GM15510 (cell line): ENCODE measurements around the gene KIAA1671.

Experiments
- POLR2A ChIP-seq: IDR thresholded peaks from 3 replicates; pipeline ENCODE4 v1.6.1; 2011; ENCODE audit warnings: borderline replicate concordance; ENCODE audit not compliant: insufficient read length; ENCODE audit errors: extremely low read depth

Gene KIAA1671

DNA sequence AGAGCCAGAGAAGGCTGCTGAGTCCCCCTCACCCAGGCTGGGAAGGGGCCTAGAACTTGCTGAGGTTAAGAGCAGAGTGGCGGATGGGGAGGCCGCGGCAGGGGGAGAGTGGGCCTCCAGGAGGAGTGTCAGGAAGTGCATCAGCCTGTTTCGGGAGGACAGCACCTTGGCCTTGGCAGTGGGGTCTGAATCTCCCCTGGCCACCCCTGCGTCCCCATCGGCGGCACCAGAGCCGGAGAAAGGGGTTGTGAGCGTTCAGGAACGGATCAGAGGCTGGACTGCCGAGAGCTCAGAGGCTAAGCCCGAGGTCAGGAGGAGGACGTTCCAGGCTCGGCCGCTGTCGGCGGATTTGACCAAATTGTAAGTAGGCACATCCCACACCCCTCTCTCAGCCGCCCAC is 76.7 kb downstream of the KIAA1671 start:
- TF ChIP-seq POLR2A: no peak

DNA sequence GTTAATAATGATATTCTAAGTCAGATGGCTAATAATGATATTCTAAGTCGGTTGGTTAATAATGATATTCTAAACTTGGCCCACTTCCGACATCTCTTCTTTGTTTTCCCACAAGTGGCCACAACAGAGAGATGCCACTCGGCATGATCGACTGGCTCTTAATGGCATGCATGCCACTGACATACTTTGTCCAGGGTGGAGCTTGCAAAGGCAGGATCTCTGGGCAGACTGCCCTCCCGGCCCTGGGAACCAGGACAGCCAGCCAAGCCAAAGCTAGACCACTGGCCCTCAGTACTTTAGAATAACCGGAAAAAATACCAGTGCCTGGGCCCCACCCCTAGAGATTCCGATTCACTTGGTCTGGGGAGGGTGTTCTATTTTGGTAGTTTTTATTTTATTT is 78.1 kb downstream of the KIAA1671 start:
- no peak for TF ChIP-seq POLR2A

DNA sequence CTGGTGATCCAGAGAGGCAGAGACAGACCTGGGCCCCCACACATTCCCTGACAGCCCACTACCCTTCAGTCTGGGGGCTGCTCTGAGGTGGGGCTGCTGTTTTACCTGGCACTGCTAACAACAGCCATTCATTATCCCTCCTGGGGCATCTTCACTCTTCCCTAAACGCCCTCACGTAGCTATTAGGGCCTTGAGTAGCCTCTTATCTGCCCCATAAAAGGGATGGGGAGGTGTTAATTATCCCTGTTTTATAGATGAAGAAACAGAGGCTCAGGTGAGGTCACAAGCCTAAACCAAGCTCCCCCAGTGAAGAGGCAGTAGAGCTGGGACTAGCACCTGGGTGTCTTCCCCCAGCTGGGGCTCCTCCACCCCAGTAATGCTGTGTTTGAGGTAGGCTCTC is 79.5 kb downstream of the KIAA1671 start:
- no peak for TF ChIP-seq POLR2A

DNA sequence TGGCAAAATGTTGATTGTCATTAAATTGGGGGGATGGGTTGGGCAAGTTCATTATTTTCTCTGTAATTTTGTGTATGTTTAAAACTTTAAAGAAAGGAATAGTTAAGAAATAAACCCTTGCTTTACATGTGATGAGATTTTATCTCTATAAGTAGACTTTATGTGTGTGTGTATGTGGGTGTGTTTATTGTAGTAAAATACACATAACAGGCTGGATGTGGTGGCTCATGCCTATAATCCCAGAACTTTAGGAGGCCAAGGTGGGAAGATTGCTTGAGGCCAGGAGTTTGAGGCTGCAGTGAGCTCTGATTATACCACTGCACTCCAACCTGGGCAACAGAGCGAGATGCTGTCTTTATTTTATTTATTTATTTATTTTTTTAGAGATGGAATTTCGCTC is 83.2 kb downstream of the KIAA1671 start:
- no peak for TF ChIP-seq POLR2A

DNA sequence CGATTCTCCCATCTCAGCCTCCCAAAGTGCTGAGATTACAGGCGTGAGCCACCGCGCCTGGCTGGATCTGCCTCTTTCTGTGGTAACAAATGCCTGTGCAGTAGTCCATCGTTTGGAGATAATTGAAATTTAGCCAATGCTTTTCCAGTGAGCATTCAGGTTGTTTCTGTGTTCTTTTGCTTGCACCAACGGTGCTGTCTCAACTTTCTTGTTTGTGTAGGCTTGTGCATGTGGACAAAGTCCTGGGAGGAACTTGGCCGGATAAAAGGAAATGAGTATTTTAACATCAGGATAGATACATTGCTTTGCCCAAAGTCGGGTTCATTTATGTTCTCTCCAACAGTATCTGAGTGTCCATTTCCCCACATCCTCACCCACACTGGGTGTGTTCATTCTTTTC is 85.7 kb downstream of the KIAA1671 start:
- TF ChIP-seq POLR2A: no peak

DNA sequence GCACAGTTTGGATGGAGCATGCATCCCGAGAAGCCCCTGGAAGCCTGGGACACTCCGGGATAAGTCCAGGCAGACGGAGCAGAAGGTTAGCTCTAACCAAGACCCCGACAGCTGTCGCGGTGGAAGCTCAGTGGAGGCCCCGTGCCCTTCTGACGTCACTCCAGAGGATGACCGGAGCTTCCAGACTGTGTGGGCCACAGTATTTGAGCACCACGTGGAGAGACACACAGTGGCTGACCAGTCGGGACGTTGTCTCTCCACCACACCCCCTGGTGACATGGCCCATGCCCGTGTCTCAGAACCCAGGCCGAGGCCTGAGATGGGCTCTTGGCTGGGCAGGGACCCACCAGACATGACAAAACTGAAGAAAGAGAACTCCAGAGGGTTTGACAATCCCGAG is 86.3 kb downstream of the KIAA1671 start:
- no peak for TF ChIP-seq POLR2A

DNA sequence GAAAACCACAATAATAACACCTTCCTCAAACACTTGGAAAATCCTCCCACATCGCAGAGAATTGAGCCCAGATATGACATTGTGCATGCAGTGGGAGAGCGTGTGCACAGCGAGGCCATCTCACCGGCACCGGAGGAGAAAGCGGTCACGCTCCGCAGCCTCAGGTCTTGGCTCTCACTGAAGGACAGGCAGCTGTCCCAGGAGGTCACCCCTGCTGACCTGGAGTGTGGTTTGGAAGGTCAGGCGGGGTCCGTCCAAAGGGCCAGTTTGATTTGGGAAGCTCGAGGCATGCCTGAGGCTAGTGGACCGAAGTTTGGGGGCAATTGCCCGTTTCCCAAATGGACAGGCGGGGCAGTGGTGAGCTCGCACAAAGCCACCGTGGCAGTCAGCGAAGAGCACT is 86.7 kb downstream of the KIAA1671 start:
- TF ChIP-seq POLR2A: no peak

DNA sequence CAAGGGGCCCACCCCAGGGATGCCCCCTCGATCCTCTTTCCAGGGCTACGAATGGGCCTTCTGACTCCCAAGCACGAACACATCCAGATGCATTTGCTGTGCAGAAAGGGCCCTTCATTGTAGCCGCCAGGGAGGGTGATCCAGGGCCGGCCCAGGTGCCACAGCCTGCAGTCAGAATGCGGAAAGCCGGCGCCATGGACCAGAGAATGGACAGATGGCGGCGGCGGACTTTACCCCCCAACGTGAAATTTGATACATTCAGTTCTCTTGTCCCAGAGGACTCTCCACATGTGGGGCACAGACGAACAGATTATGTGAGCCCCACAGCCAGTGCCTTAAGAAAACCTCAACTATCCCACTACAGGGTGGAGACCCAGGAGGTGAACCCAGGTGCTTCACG is 87.2 kb downstream of the KIAA1671 start:
- TF ChIP-seq POLR2A: no peak

DNA sequence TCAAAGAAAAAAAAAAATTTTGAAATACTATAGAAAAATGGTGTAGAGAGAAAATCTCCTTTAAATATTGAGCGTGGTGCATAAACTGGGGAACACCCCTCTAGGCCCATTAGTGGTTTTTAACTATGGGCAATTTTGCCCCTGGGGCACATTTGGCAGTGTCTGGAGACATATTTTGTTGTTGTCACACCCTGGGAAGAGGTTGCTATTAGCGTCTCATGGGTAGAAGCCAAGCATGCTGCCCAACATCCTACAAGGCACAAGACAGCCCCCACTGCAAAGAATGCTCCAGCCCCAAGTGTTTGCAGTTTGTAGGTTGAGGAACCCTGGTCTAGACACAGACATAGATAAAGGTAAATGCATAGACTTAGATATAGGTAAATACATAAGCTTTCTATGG is 92.6 kb downstream of the KIAA1671 start:
- TF ChIP-seq POLR2A: no peak

DNA sequence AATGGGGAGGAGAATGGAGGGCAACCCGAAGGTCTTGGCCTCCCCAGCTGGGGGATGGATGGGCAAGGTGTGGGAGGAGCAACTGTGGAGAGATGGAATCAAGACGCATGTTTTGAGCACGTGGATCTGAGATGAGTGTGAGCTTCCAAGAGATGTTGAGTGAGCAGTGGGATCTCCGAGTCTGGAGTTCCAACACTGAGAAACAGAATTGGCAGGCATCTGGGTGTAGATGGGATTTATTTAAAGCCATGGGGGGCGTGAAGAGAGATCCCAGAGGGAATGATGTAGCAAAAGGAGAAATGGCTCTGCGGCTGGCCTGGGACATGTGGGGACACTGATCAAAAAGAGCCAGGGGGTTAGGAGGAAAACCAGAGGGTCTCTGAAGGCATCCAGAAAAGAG is 95.6 kb downstream of the KIAA1671 start:
- no peak for TF ChIP-seq POLR2A

DNA sequence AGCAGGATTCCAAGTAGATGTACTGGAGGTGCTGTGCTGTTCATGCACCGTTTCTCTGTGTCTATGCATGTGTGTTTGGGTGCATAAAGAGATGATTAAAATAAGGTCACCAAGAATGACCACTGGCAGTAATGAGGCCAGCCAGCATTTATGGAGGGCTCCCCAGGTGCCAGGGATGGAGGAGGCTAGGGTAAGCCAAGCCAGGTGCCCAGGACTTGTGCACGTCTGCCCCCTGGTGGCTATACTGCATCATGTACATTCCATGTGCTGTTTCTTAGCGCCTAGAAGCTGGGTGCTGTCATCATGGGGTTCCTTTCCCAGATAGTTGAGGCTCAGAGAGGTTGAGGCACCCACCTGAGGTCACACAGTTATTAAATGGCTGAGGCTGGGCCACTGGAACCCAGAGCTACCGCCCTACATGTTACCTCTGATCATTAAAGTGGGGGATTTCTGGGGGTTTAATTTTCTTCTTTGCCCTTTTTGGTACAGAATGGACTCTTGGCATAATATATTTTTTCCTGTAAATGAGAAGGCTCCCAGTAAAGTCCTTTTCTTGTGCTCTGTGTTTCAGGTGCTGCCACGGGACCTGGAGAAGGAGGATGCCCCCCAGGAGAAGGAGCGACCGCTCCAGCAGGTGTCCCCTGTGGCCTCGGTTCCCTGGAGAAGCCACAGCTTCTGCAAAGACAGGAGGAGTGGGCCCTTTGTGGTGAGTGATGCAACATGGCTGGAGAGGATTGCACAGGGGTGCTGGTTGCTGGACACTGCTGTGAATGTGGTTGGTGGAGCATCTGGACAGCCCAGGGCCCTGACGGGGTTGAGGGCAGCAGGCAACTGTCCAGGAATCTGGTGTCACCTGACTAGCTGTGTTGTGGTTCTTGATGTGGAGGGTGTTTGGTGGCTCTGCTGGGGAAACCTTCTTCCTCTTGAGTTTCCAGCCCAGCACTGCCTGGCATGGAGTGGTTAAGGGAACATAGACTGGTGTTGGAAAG is 96.4 kb downstream of the KIAA1671 start:
- no peak for TF ChIP-seq POLR2A

DNA sequence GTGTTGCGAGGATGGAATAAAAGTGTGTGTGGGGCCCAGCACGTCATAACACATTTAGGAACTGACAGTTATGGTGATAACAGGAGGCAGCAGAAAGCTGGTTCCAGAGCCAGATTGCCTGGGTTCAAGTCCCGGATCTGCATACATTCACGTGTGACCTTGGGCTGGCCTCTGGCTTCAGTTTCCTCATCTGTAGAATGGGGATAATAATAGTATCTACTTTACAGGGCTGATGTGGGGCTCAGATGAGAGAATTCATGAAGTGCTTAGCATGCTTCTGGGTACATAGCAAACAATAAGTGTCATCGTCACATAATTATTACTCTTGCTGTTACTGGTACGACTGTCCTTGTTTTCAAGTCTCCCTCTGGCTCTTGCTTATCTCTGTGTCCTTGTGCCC is 97.3 kb downstream of the KIAA1671 start:
- TF ChIP-seq POLR2A: no peak

DNA sequence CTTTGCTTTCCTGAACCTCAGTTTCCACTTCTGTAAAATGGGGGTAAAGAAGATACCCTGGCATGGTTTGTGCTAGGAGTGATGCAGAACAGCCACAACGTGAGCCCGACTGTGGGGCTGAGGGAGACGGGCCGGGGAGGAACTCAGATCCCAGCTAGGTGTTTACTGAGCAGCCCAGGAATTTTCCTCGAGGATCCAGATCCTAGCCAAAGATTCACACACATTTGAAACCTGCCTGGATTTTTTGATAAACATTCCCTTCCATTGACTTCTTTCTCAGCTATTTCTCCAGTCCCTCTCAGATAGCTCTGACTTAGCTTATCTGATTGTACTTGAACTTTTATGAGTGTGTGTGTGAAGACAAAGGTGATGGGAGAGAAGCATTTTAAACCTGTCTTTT is 98.0 kb downstream of the KIAA1671 start:
- no peak for TF ChIP-seq POLR2A

DNA sequence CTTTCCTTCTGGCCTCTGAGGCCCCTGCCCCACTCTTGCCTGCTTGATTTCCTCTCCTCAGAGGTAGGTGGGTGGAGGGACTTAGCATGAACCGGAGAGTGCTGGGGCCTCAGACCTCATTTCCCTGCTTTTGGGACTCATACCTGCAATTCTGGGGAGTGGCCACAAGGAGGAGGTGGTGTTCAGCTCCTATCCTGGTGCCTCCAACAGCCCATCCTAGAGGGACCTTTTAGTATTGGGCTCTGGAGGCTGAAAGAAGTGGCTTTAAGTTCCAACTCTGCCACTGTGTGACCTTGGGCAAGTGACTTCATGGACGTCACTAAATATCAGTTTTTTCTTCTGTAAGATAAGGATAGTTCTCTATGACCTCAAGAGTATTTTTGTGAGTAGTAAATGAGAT is 98.6 kb downstream of the KIAA1671 start:
- no peak for TF ChIP-seq POLR2A

DNA sequence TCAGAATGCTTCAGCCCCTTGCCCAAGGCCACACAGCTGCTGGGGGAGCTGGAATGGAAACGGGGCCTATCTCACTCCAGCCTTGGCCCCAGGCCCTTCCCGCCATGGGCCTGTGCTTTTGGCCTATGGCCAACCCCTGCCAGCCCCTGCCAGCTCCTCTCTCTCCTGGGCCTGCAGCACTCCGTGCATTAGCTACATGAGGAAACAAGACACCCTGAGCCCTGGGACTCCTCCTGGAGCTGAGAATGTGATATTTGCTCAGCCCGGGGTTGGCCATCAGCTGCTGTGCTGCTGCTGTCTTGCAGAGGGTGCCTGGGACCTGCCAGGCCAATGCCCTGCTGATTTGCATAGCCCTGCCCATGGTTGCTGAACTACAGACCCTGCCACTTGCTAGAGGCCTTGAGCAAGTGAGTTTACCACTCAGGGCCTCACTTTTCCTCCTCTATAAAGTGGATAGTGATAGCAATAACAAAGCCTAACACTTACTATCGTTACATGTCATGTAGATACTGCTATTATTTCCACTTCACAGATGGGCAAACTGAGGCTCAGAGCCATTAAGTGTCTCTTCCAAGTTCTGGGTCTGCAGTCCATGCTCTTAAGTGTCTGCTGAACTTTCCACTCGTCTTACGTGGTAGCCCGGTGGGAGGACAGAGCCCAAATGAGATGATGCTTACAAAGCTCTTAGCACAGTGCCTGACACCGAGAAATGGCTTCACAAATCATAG is 99.6 kb downstream of the KIAA1671 start:
- no peak for TF ChIP-seq POLR2A
